ENCODE measurements around the gene TCERG1.
A peak's percentile ranks its signal among the peaks of the same experiment; 100 is the strongest.
"Not testable (repeated sequence)": the region's sequence is repeated elsewhere in the genome, so short reads cannot be mapped to it uniquely, and the experiment has no call there.

Gene TCERG1

GRCh38 chr5:146523698-146524097 lies 76.6 kb downstream of the TCERG1 start:
- no peak for DNase-seq

GRCh38 chr5:146527785-146528184 lies 80.7 kb downstream of the TCERG1 start:
- DNase-seq, result no peak

GRCh38 chr5:146528236-146528635 lies 81.1 kb downstream of the TCERG1 start:
- DNase-seq, result no peak

- DNase-seq, result no peak
These were observed 82.9 kb downstream of the TCERG1 start for GRCh38 chr5:146529984-146530383.

GRCh38 chr5:146533260-146533857 lies 86.2 kb downstream of the TCERG1 start:
- peak; percentile 73 for DNase-seq

GRCh38 chr5:146533882-146534281 lies 86.7 kb downstream of the TCERG1 start:
- no peak for DNase-seq

GRCh38 chr5:146538432-146538831 lies 91.3 kb downstream of the TCERG1 start:
- DNase-seq, result no peak

GRCh38 chr5:146539973-146540372 lies 92.8 kb downstream of the TCERG1 start:
- DNase-seq, result no peak

GRCh38 chr5:146540414-146540813 lies 93.3 kb downstream of the TCERG1 start:
- DNase-seq, result no peak

GRCh38 chr5:146541958-146542849 lies 95.1 kb downstream of the TCERG1 start:
- DNase-seq, result peak; percentile 60

- DNase-seq, result no peak
These were observed 97.1 kb downstream of the TCERG1 start for GRCh38 chr5:146544232-146544631.

GRCh38 chr5:146548781-146549449 lies 101.8 kb downstream of the TCERG1 start:
- no peak for DNase-seq

GRCh38 chr5:146549615-146550014 lies 102.5 kb downstream of the TCERG1 start:
- no peak for DNase-seq

- no peak for DNase-seq
These were observed 106.3 kb downstream of the TCERG1 start for GRCh38 chr5:146553446-146553845.

GRCh38 chr5:146556884-146557283 lies 109.8 kb downstream of the TCERG1 start:
- not testable (repeated sequence) for DNase-seq

GRCh38 chr5:146560205-146560812 lies 113.2 kb downstream of the TCERG1 start:
- DNase-seq, result no peak
